ENCODE measurements around the gene KCNMA1.

- TF ChIP-seq RCOR1 (IDR thresholded peaks at IDR 0.05; ENCODE audit: low read length) (no peak), ELF1 (IDR thresholded peaks at IDR 0.05) (no peak), SMC3 (IDR thresholded peaks at IDR 0.05; ENCODE audit: low read depth, low read length) (no peak), TAF1 (IDR thresholded peaks at IDR 0.05; ENCODE audit: borderline replicate concordance, low read depth, low read length) (no peak), FOXJ3 (CRISPR knock-in tag; IDR thresholded peaks at IDR 0.05) (no peak), CTCF (IDR thresholded peaks at IDR 0.05) (no peak)
Measured at GRCh38 chr10:77385315-77385714, 252.3 kb downstream of the KCNMA1 start.

All from SK-N-SH (cell line).